Neural cell (in vitro differentiated cells): ENCODE measurements around the gene SLC66A2. TPM values are rescaled to one million over a fixed set of nuclear protein-coding genes. Genes with fewer than 3 reads are reported as not detected.

ENCODE experiments used
- H2AFZ ChIP-seq: fragments of 200-600, 300-800 bp; sonication (generic), shearing (Covaris generic); 2 replicates; pipeline ENCODE4 v1.6.0; 2014; ENCODE audit warnings: low read depth, mild to moderate bottlenecking, antibody characterized with exemption, low read length, moderate library complexity
- H3F3A ChIP-seq: fragments of 200-600 bp; shearing (Covaris generic); 2 replicates; pipeline ENCODE4 v1.6.1; 2016; ENCODE audit warnings: mild to moderate bottlenecking, moderate library complexity, mixed read lengths, antibody characterized with exemption, low read length; ENCODE audit not compliant: insufficient read depth, poor library complexity, severe bottlenecking
- H3K27ac ChIP-seq: fragments of 200-600, 300-800 bp; sonication (generic), shearing (Covaris generic); 2 replicates; pipeline ENCODE4 v1.5.1; 2014; ENCODE audit warnings: mild to moderate bottlenecking, low read length, moderate library complexity
- H3K27me3 ChIP-seq: fragments of 300-800, 200-600 bp; sonication (generic), shearing (Covaris generic); 2 replicates; pipeline ENCODE4 v1.6.0; 2014; ENCODE audit warnings: mild to moderate bottlenecking, low read depth, low read length, moderate library complexity; ENCODE audit not compliant: insufficient read depth
- H3K36me3 ChIP-seq: fragments of 300-800, 200-600 bp; sonication (generic), shearing (Covaris generic); 2 replicates; pipeline ENCODE4 v1.5.1; 2014; ENCODE audit warnings: mild to moderate bottlenecking, antibody characterized with exemption, low read length, moderate library complexity; ENCODE audit not compliant: insufficient read depth
- H3K4me2 ChIP-seq: fragments of 300-800, 200-600 bp; sonication (generic), shearing (Covaris generic); 2 replicates; pipeline ENCODE4 v1.6.0; 2014; ENCODE audit warnings: mild to moderate bottlenecking, low read length
- H3K4me3 ChIP-seq: fragments of 300-800, 200-600 bp; sonication (generic), shearing (Covaris generic); 2 replicates; pipeline ENCODE4 v1.5.1; 2014; ENCODE audit warnings: mild to moderate bottlenecking, low read length, moderate library complexity
- H3K79me2 ChIP-seq: fragments of 200-600 bp; shearing (Covaris generic); replicated peaks from 2 replicates; pipeline ENCODE4 v1.6.0; 2014; ENCODE audit warnings: mild to moderate bottlenecking, low read length, moderate library complexity; ENCODE audit not compliant: insufficient read depth
- H3K9ac ChIP-seq: fragments of 300-800, 200-600 bp; sonication (generic), shearing (Covaris generic); 2 replicates; pipeline ENCODE4 v1.6.1; 2016; ENCODE audit warnings: mild to moderate bottlenecking, low read length, mixed read lengths
- H3K9me2 ChIP-seq: fragments of 200-600 bp; shearing (Covaris generic); 2 replicates; pipeline ENCODE4 v1.6.1; 2016; ENCODE audit warnings: mild to moderate bottlenecking, low read length, mixed read lengths; ENCODE audit not compliant: insufficient read depth
- H3K9me3 ChIP-seq: fragments of 200-600, 300-800 bp; sonication (generic), shearing (Covaris generic); 2 replicates; pipeline ENCODE4 v1.6.1; 2016; ENCODE audit warnings: mild to moderate bottlenecking, mixed run types, low read length, moderate library complexity, mixed read lengths
- H4K20me1 ChIP-seq: fragments of 200-600 bp; shearing (Covaris generic); 2 replicates; pipeline ENCODE4 v1.6.1; 2016; ENCODE audit warnings: mild to moderate bottlenecking, mixed run types; ENCODE audit not compliant: insufficient read depth
- CTCF ChIP-seq: fragments of 450-650 bp; IDR thresholded peaks from 2 replicates; pipeline ENCODE4 v1.5.1; 2014; ENCODE audit warnings: antibody characterized with exemption, mild to moderate bottlenecking, moderate library complexity; ENCODE audit not compliant: poor library complexity, severe bottlenecking
- EP300 ChIP-seq: fragments of 450-650 bp; conservative IDR thresholded peaks from 2 replicates; pipeline ENCODE4 v1.6.1; 2014; ENCODE audit warnings: antibody characterized with exemption, mild to moderate bottlenecking, moderate library complexity; ENCODE audit not compliant: poor library complexity, severe bottlenecking
- EZH2 ChIP-seq: fragments of 200-600, 300-800 bp; shearing (Covaris generic), sonication (generic); IDR thresholded peaks from 2 replicates; pipeline ENCODE4 v1.6.1; 2014; ENCODE audit warnings: antibody characterized with exemption, low read length, borderline replicate concordance, mild to moderate bottlenecking; ENCODE audit not compliant: insufficient read depth, poor library complexity, severe bottlenecking
- MXI1 ChIP-seq: fragments of 450-650 bp; conservative IDR thresholded peaks from 2 replicates; pipeline ENCODE4 v1.6.1; 2014; ENCODE audit warnings: antibody characterized with exemption, mild to moderate bottlenecking; ENCODE audit not compliant: poor library complexity, severe bottlenecking
- POLR2AphosphoS5 ChIP-seq: IDR thresholded peaks from 2 replicates; pipeline ENCODE4 v1.6.1; 2012
- RAD21 ChIP-seq: fragments of 450-650 bp; conservative IDR thresholded peaks from 2 replicates; pipeline ENCODE4 v1.6.1; 2014; ENCODE audit warnings: antibody characterized with exemption, mild to moderate bottlenecking, moderate library complexity
- REST ChIP-seq: IDR thresholded peaks from 2 replicates; pipeline ENCODE4 v1.6.1; 2012; ENCODE audit warnings: borderline replicate concordance
- SMC3 ChIP-seq: fragments of 450-650 bp; conservative IDR thresholded peaks from 2 replicates; pipeline ENCODE4 v1.6.1; 2014; ENCODE audit warnings: antibody characterized with exemption, mild to moderate bottlenecking, moderate library complexity; ENCODE audit not compliant: poor library complexity
- TAF1 ChIP-seq: IDR thresholded peaks from 2 replicates; pipeline ENCODE4 v1.6.1; 2012; ENCODE audit warnings: low read depth
- polyA plus RNA-seq: library from polyadenylated mRNA; depleted of rRNA; stranded (reverse); fragments of >200 nt; gene quantifications from 2 replicates; pipeline ENCODE4 v1.2.3, GENCODE V29; 2014

SLC66A2 gene
- polyA plus RNA-seq, 1 donor from 2014 or later, result 66.7 TPM

GRCh38 chr18:79916128-79916494 lies 35.3 kb downstream of the SLC66A2 start:
- H3K79me2 ChIP-seq, result no peaks in the 10 kb centered on the region
- no peaks in the 10 kb centered on the region for H4K20me1 ChIP-seq
- no peak overlapping the region for H3K9ac ChIP-seq
- H3K27ac ChIP-seq, result no peak overlapping the region
- TF ChIP-seq EZH2 (no peak), MXI1 (no peak), TAF1 (no peak), REST (no peak), SMC3 (no peak), CTCF (no peak), EP300 (no peak), POLR2AphosphoS5 (no peak)
- no peak overlapping the region for H2AFZ ChIP-seq
- H3K4me2 ChIP-seq, result no peak overlapping the region
- H3K4me3 ChIP-seq, result no peak overlapping the region
- no peaks in the 10 kb centered on the region for H3K9me2 ChIP-seq
- no peaks in the 10 kb centered on the region for H3K27me3 ChIP-seq
- H3K36me3 ChIP-seq, result peaks cover 20% of the 10 kb centered on the region
- H3F3A ChIP-seq, result no peaks in the 10 kb centered on the region
- peaks cover 29% of the 10 kb centered on the region for H3K9me3 ChIP-seq

GRCh38 chr18:79915161-79916127 lies 36.0 kb downstream of the SLC66A2 start:
- H3K36me3 ChIP-seq, result peaks cover 20% of the 10 kb centered on the region

More at GRCh38 chr18:79915161-79916127, 36.0 kb downstream of the SLC66A2 start:
- no peaks in the 10 kb centered on the region for H4K20me1 ChIP-seq
- no peaks in the 10 kb centered on the region for H3F3A ChIP-seq
- H2AFZ ChIP-seq, result no peak overlapping the region
- H3K9me3 ChIP-seq, result peaks cover 29% of the 10 kb centered on the region
- no peaks in the 10 kb centered on the region for H3K9me2 ChIP-seq
- TF ChIP-seq RAD21 (no peak), TAF1 (no peak), EP300 (no peak), SMC3 (no peak), EZH2 (no peak), CTCF (no peak), MXI1 (no peak), REST (no peak), POLR2AphosphoS5 (no peak)
- H3K27ac ChIP-seq, result no peak overlapping the region
- H3K4me3 ChIP-seq, result no peak overlapping the region
- no peak overlapping the region for H3K4me2 ChIP-seq
- H3K27me3 ChIP-seq, result no peaks in the 10 kb centered on the region
- no peaks in the 10 kb centered on the region for H3K79me2 ChIP-seq
- H3K9ac ChIP-seq, result no peak overlapping the region
